HL-60 (cell line): ENCODE results near the gene ACTRT2.

Experiments
- DNase-seq, 2 experiments: peaks; one replicate each; pipeline ENCODE4 v3.0.0-alpha.2; 2010 to 2020; ENCODE audit warnings: low read depth in 1 of 2, low spot score in 1 of 2
- H3K27ac ChIP-seq: fragments of 250-450 bp; sonication (Bioruptor Pico); replicated peaks from 2 replicates; pipeline ENCODE4 v1.5.1; 2020; ENCODE audit warnings: mild to moderate bottlenecking, moderate library complexity
- H3K27me3 ChIP-seq: fragments of 250-450 bp; sonication (Bioruptor Pico); 2 replicates; pipeline ENCODE4 v1.5.1; 2021; ENCODE audit warnings: mild to moderate bottlenecking, moderate library complexity; ENCODE audit not compliant: insufficient read depth, poor library complexity, severe bottlenecking
- H3K4me3 ChIP-seq: replicated peaks from 2 replicates; pipeline ENCODE4 v1.5.1; 2011; ENCODE audit warnings: mild to moderate bottlenecking, control low read depth, low read length; ENCODE audit not compliant: insufficient read depth
- GABPA ChIP-seq: IDR thresholded peaks from 2 replicates; pipeline ENCODE4 v1.6.1; 2012; ENCODE audit warnings: low read depth
- POLR2AphosphoS5 ChIP-seq: IDR thresholded peaks from 2 replicates; pipeline ENCODE4 v1.6.1; 2012; ENCODE audit warnings: low read depth
- SPI1 ChIP-seq: IDR thresholded peaks from 2 replicates; pipeline ENCODE4 v1.6.1; 2012; ENCODE audit warnings: low read depth, mild to moderate bottlenecking, borderline replicate concordance
- TF ChIP-seq, protein P1 (sequence below): IDR thresholded peaks from one replicate; pipeline ENCODE4 v1.5.1; 2011; ENCODE audit warnings: low read length, control low read depth, inconsistent platforms; ENCODE audit not compliant: insufficient read depth
- TF ChIP-seq, protein P2 (sequence below): IDR thresholded peaks from 2 replicates; pipeline ENCODE4 v1.6.1; 2012; ENCODE audit warnings: low read depth; ENCODE audit not compliant: insufficient replicate concordance

Gene ACTRT2

GRCh38 chr1:3028531-3029282 is 7.4 kb downstream of the ACTRT2 start:
- no peak for DNase-seq
- Histone ChIP-seq H3K27me3 (no peaks in the 10 kb centered on the region), H3K27ac (no peak overlapping the region), H3K4me3 (no peak overlapping the region)
- TF ChIP-seq GABPA = no peak
- TF ChIP-seq, protein P1, sequence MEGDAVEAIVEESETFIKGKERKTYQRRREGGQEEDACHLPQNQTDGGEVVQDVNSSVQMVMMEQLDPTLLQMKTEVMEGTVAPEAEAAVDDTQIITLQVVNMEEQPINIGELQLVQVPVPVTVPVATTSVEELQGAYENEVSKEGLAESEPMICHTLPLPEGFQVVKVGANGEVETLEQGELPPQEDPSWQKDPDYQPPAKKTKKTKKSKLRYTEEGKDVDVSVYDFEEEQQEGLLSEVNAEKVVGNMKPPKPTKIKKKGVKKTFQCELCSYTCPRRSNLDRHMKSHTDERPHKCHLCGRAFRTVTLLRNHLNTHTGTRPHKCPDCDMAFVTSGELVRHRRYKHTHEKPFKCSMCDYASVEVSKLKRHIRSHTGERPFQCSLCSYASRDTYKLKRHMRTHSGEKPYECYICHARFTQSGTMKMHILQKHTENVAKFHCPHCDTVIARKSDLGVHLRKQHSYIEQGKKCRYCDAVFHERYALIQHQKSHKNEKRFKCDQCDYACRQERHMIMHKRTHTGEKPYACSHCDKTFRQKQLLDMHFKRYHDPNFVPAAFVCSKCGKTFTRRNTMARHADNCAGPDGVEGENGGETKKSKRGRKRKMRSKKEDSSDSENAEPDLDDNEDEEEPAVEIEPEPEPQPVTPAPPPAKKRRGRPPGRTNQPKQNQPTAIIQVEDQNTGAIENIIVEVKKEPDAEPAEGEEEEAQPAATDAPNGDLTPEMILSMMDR = no peak
- no peak for TF ChIP-seq POLR2AphosphoS5
- TF ChIP-seq, protein P2, sequence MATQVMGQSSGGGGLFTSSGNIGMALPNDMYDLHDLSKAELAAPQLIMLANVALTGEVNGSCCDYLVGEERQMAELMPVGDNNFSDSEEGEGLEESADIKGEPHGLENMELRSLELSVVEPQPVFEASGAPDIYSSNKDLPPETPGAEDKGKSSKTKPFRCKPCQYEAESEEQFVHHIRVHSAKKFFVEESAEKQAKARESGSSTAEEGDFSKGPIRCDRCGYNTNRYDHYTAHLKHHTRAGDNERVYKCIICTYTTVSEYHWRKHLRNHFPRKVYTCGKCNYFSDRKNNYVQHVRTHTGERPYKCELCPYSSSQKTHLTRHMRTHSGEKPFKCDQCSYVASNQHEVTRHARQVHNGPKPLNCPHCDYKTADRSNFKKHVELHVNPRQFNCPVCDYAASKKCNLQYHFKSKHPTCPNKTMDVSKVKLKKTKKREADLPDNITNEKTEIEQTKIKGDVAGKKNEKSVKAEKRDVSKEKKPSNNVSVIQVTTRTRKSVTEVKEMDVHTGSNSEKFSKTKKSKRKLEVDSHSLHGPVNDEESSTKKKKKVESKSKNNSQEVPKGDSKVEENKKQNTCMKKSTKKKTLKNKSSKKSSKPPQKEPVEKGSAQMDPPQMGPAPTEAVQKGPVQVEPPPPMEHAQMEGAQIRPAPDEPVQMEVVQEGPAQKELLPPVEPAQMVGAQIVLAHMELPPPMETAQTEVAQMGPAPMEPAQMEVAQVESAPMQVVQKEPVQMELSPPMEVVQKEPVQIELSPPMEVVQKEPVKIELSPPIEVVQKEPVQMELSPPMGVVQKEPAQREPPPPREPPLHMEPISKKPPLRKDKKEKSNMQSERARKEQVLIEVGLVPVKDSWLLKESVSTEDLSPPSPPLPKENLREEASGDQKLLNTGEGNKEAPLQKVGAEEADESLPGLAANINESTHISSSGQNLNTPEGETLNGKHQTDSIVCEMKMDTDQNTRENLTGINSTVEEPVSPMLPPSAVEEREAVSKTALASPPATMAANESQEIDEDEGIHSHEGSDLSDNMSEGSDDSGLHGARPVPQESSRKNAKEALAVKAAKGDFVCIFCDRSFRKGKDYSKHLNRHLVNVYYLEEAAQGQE = no peak
- no peak for TF ChIP-seq SPI1

- Histone ChIP-seq H3K27ac (no peak overlapping the region), H3K27me3 (no peaks in the 10 kb centered on the region), H3K4me3 (no peak overlapping the region)
- TF ChIP-seq, protein P2 = no peak
- TF ChIP-seq SPI1 (no peak), POLR2AphosphoS5 (no peak), GABPA (no peak)
- TF ChIP-seq, protein P1 = no peak
- no peak for DNase-seq
These were observed 8.3 kb downstream of the ACTRT2 start for GRCh38 chr1:3029481-3029961.

DNA sequence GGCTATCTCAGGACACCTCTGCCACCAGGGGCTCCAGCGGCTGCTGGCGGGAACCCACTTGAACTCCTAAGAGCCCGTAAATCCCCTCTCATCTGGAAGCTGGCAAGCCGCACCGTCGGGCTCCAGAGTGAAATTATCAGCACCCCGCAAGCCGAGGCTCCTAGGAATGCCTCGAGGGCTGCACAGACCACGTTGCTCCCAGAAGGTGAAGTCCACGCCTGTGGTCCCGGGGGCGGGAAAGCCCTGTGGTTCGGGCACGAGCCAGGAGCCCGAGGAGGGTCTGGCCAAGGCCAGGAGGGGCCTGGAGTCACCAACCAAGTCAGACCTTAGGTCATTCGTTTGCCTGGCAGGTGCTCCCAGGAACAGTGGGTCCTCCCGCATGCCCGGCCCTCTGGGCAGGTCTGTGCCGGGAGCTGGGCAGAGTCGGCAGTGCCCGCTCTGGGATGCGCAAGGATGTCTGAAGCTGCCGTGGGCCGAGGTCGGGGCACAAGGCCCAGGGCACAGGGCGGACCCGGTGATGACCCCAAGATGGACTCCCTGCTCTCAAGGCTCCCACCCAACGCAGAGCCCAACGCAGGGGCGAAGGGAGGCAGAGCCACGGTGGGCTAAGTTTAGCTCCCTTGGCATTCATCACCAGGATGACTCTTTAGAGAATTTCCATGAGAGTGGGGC is 8.9 kb downstream of the ACTRT2 start:
- Histone ChIP-seq H3K27ac (no peak overlapping the region), H3K27me3 (no peaks in the 10 kb centered on the region), H3K4me3 (no peak overlapping the region)
- DNase-seq = no peak
- TF ChIP-seq POLR2AphosphoS5 (no peak), SPI1 (no peak), GABPA (no peak)
- TF ChIP-seq, protein P2 = no peak
- TF ChIP-seq, protein P1 = no peak
